Measurements from ENCODE around the gene PLCH2.

DNA sequence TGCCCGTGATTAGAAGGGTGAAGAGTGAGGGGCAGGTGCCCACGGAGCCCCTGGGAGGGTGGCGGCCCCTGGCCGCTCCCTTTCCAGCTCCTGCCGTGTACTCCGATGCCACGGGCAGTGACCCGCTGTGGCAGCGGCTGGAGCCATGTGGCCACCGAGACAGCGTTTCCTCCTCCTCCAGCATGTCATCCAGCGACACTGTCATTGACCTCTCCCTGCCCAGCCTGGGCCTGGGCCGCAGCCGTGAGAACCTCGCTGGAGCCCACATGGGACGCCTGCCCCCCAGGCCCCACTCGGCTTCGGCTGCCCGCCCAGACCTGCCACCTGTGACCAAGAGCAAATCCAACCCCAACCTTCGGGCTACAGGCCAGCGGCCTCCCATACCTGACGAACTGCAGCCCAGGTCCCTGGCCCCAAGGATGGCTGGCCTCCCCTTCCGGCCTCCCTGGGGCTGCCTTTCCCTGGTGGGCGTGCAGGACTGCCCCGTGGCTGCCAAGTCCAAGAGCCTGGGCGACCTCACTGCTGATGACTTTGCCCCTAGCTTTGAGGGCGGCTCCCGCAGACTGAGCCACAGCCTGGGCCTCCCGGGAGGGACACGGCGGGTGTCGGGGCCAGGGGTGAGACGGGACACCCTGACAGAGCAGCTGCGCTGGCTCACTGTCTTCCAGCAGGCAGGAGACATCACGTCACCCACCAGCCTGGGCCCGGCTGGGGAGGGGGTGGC is 28.3 kb downstream of the PLCH2 start:
- TF ChIP-seq, protein P1, sequence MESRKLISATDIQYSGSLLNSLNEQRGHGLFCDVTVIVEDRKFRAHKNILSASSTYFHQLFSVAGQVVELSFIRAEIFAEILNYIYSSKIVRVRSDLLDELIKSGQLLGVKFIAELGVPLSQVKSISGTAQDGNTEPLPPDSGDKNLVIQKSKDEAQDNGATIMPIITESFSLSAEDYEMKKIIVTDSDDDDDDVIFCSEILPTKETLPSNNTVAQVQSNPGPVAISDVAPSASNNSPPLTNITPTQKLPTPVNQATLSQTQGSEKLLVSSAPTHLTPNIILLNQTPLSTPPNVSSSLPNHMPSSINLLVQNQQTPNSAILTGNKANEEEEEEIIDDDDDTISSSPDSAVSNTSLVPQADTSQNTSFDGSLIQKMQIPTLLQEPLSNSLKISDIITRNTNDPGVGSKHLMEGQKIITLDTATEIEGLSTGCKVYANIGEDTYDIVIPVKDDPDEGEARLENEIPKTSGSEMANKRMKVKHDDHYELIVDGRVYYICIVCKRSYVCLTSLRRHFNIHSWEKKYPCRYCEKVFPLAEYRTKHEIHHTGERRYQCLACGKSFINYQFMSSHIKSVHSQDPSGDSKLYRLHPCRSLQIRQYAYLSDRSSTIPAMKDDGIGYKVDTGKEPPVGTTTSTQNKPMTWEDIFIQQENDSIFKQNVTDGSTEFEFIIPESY (IDR thresholded peaks at IDR 0.05) = no peak
- TF ChIP-seq NR2C2 (IDR thresholded peaks at IDR 0.05; ENCODE audit: borderline replicate concordance, control insufficient read depth, insufficient read length, low read depth) (no peak), NBN (IDR thresholded peaks at IDR 0.05) (no peak), CBX3 (IDR thresholded peaks at IDR 0.05; ENCODE audit: borderline replicate concordance, low read depth) (no peak), POLR2A (IDR thresholded peaks at IDR 0.05; ENCODE audit: low read depth, low read length) (no peak), EP300 (IDR thresholded peaks at IDR 0.05; ENCODE audit: borderline replicate concordance in 1 of 2, control insufficient read depth in 1 of 2, low read depth in 2 of 2, low read length in 2 of 2) (no peak), NRF1 (conservative IDR thresholded peaks at IDR 0.05; ENCODE audit: low read depth, low read length) (no peak), TARDBP (IDR thresholded peaks at IDR 0.05; ENCODE audit: borderline replicate concordance) (no peak)
- TF ChIP-seq, protein P2, sequence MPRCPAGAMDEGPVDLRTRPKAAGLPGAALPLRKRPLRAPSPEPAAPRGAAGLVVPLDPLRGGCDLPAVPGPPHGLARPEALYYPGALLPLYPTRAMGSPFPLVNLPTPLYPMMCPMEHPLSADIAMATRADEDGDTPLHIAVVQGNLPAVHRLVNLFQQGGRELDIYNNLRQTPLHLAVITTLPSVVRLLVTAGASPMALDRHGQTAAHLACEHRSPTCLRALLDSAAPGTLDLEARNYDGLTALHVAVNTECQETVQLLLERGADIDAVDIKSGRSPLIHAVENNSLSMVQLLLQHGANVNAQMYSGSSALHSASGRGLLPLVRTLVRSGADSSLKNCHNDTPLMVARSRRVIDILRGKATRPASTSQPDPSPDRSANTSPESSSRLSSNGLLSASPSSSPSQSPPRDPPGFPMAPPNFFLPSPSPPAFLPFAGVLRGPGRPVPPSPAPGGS (IDR thresholded peaks at IDR 0.05; ENCODE audit: borderline replicate concordance, insufficient read depth, low read depth, low read length, poor library complexity, severe bottlenecking) = no peak
- TF ChIP-seq, protein P3, sequence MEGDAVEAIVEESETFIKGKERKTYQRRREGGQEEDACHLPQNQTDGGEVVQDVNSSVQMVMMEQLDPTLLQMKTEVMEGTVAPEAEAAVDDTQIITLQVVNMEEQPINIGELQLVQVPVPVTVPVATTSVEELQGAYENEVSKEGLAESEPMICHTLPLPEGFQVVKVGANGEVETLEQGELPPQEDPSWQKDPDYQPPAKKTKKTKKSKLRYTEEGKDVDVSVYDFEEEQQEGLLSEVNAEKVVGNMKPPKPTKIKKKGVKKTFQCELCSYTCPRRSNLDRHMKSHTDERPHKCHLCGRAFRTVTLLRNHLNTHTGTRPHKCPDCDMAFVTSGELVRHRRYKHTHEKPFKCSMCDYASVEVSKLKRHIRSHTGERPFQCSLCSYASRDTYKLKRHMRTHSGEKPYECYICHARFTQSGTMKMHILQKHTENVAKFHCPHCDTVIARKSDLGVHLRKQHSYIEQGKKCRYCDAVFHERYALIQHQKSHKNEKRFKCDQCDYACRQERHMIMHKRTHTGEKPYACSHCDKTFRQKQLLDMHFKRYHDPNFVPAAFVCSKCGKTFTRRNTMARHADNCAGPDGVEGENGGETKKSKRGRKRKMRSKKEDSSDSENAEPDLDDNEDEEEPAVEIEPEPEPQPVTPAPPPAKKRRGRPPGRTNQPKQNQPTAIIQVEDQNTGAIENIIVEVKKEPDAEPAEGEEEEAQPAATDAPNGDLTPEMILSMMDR (IDR thresholded peaks at IDR 0.05 in 2 of 3, conservative IDR thresholded peaks at IDR 0.05 in 1 of 3; ENCODE audit: control insufficient read depth in 2 of 3, extremely low read depth in 1 of 3, insufficient read depth in 1 of 3, low read depth in 3 of 3, low read length in 3 of 3) = no peak
- TF ChIP-seq, protein P4, sequence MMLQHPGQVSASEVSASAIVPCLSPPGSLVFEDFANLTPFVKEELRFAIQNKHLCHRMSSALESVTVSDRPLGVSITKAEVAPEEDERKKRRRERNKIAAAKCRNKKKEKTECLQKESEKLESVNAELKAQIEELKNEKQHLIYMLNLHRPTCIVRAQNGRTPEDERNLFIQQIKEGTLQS (IDR thresholded peaks at IDR 0.05; ENCODE audit: borderline replicate concordance, extremely low read depth, low read depth, low read length) = no peak

Measured in GM12878 (cell line).